ENCODE data around the gene GTF3C5. TPM values are rescaled to one million over a fixed set of nuclear protein-coding genes. Genes with fewer than 3 reads are reported as not detected.
"Not testable (repeated sequence)": the region's sequence is repeated elsewhere in the genome, so short reads cannot be mapped to it uniquely, and the experiment has no call there.

The GTF3C5 gene
- total and polyA plus RNA-seq, 12 donors: 29.4 to 79.1 (median 36.6) TPM

DNA sequence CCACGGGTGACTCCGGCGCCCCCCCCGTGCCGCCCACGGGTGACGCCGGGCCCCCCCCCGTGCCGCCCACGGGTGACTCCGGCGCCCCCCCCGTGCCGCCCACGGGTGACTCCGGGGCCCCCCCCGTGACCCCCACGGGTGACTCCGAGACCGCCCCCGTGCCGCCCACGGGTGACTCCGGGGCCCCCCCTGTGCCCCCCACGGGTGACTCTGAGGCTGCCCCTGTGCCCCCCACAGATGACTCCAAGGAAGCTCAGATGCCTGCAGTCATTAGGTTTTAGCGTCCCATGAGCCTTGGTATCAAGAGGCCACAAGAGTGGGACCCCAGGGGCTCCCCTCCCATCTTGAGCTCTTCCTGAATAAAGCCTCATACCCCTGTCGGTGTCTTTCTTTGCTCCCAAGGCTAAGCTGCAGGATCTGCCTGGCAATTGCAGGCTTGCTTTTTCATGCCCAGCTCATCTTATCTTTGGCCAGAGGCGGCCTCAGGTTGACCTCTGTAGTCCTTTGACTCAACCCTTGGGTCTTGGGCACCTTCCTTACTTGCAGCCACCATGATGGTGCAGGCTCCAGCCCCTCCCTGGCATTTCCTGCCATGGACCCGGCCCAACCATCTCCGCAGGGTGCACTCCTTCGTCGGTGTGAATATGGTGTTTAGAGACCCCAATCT is 40.8 kb downstream of the GTF3C5 start:
- no peak for ATAC-seq
- H3K9me3 ChIP-seq: no peaks in the 10 kb centered on the region
- no peaks in the 10 kb centered on the region for H3K4me1 ChIP-seq
- DNase-seq: no peak
- intact Hi-C loops (cut with DNase I): no loop called here
- H3K4me3 ChIP-seq: no peak overlapping the region
- TF ChIP-seq, protein P1, sequence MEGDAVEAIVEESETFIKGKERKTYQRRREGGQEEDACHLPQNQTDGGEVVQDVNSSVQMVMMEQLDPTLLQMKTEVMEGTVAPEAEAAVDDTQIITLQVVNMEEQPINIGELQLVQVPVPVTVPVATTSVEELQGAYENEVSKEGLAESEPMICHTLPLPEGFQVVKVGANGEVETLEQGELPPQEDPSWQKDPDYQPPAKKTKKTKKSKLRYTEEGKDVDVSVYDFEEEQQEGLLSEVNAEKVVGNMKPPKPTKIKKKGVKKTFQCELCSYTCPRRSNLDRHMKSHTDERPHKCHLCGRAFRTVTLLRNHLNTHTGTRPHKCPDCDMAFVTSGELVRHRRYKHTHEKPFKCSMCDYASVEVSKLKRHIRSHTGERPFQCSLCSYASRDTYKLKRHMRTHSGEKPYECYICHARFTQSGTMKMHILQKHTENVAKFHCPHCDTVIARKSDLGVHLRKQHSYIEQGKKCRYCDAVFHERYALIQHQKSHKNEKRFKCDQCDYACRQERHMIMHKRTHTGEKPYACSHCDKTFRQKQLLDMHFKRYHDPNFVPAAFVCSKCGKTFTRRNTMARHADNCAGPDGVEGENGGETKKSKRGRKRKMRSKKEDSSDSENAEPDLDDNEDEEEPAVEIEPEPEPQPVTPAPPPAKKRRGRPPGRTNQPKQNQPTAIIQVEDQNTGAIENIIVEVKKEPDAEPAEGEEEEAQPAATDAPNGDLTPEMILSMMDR (IDR thresholded peaks at IDR 0.05): no peak
- H3K36me3 ChIP-seq: no peaks in the 10 kb centered on the region
- H3K27ac ChIP-seq: no peak overlapping the region
- WGBS, 2 donors: 88 to 91% methylated on average over 16 to 33 of the region's 33 CpGs
- H3K27me3 ChIP-seq: no peaks in the 10 kb centered on the region

DNA sequence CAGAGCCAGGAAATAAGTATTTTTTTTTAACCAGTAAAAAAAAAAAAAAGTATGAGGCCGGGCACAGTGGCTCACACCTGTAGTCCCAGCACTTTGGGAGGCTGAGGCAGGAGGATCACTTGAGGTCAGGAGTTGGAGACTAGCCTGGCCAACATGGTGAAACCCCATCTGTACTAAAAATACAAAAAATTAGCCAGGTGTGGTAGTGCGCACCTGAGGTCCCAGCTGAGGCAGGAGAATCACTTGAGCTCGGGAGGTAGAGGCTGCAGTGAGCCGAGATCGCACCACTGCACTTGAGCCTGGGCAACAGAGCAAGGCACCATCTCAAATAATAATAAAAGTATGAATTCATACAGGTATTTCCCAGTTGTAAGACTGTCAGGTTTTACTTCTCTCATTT is 41.4 kb downstream of the GTF3C5 start:
- DNase-seq; ATAC-seq; H3K9me3 ChIP-seq; intact Hi-C loops (cut with DNase I); H3K27ac ChIP-seq; H3K36me3 ChIP-seq; H3K4me3 ChIP-seq; H3K4me1 ChIP-seq; H3K27me3 ChIP-seq: not testable (repeated sequence)
- WGBS, 2 donors: 95 to 96% methylated on average over 5 of the region's 5 CpGs

DNA sequence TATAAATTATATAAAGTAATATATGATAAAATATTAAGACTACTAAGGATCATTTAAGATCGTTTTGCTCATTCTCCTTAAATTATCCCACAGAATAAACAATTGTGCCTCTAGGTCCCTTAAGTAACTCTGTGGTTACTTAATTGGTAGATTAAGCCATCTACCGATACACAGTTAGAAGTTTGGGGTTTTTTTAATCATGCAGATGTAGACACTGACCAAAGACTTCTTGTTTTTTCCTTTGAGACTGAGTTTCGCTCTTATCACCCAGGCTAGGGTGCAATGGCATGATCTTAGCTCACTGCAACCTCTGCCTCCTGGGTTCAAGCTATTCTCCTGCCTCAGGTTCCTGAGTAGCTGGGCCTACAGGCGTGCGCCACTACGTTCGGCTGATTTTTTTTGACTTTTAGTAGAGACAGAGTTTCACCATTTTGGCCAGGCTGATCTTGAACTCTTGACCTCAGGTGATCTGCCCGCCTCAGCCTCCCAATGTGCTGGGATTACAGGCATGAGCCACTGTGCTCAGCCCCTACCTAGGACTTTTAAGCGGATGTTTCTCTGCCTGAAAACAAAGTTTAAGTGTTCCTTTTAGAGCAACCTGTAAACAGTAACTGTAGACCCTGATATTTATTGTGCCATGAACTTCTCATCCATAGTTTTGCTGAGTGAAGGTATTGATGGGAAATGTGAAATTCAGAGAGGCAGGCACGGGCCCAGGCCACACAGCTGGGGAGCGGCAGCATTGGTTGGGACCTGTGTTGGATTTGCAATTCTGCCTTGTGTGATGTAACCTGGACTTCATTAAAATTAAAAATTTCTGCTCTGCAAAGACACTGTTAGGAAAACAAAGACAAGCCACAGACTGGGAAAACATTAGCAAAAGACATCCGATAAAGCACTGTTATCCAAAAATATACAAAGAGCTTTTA is 42.6 kb downstream of the GTF3C5 start:
- intact Hi-C loops (cut with DNase I): no loop called here
- no peak for ATAC-seq
- no peaks in the 10 kb centered on the region for H3K36me3 ChIP-seq
- no peaks in the 10 kb centered on the region for H3K9me3 ChIP-seq
- H3K4me1 ChIP-seq: no peaks in the 10 kb centered on the region
- DNase-seq: no peak
- no peaks in the 10 kb centered on the region for H3K27me3 ChIP-seq
- TF ChIP-seq, protein P1 (IDR thresholded peaks at IDR 0.05): no peak
- H3K27ac ChIP-seq: no peak overlapping the region
- WGBS, 2 donors: 85 to 90% methylated on average over 12 of the region's 12 CpGs
- no peak overlapping the region for H3K4me3 ChIP-seq

DNA sequence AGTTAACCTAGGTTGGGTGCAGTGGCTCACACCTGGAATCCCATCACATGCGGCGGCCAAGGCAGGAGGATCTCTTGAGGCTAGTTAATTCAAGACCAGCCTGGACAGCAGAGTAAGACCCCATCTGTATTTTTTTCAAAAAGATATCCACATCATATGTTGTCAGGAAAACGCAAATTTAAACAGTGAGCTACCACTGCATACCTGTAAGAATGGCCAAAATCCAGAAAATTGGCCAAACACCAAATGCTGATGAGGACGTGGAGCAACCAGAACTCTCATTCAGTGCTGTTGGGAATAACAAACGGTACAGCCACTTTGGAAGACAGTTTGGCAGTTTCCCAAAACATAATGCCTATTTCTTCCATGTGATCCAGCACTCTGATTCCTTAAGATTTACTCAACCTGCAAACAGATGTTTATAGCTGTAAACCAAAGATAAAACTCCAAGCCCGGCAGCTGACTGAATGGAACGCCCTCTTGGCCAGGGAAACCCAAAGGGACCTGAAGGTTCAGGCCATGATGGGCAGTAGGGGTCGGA is 43.4 kb downstream of the GTF3C5 start:
- Histone ChIP-seq H3K4me3 (no peak overlapping the region), H3K27me3 (no peaks in the 10 kb centered on the region), H3K4me1 (no peaks in the 10 kb centered on the region), H3K27ac (no peak overlapping the region), H3K36me3 (no peaks in the 10 kb centered on the region), H3K9me3 (no peaks in the 10 kb centered on the region)
- 60 to 69% methylated on average over 8 of the region's 8 CpGs for WGBS, 2 donors
- TF ChIP-seq, protein P1 (IDR thresholded peaks at IDR 0.05): no peak
- DNase-seq (no peak), ATAC-seq (no peak)
- intact Hi-C loops (cut with DNase I): no loop called here
